ENCODE measurements around the gene OSBPL3.

DNA sequence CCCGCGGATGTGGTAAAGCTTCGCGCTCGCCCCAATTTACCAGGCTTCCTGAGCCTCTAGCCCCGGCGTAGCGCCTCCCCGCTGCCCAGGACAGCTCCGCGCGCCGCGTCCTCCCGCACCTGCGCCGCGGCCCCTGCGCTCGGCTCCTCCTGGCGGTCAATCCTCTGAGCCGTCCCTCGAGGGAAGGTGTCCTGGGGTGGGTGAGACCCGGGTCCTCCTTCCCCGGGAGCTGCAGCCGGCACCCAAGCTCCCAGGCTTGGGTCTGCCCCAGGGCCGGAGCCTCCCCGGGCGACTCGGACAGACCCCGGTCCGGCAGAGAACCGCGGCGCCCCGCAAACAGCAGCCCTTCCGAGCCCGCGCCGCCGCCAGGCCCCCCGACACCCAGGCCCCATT, 512 bp downstream of the OSBPL3 start:
- TF ChIP-seq EZH2phosphoT487 (IDR thresholded peaks at IDR 0.05; ENCODE audit: insufficient read depth, low read depth) (no peak), EZH2 (IDR thresholded peaks at IDR 0.05; ENCODE audit: insufficient read depth, poor library complexity, severe bottlenecking) (no peak)

Measured in GM23248 (cell line).